GM10248 (cell line): ENCODE results near the gene TMPRSS13.

Experiments
- CTCF ChIA-PET: fragments of 300-600 bp; sonication (Branson Sonifier 250); formaldehyde crosslinking; extraction: SDS; loops from one replicate; lab custom pipeline; 2021; ENCODE audit warnings: antibody characterized with exemption; lab: Yijun Ruan, JAX
- POLR2A ChIA-PET: fragments of 350-650 bp; sonication (Branson Sonifier 250); formaldehyde crosslinking; extraction: SDS; loops from one replicate; lab custom pipeline; 2020; ENCODE audit warnings: antibody characterized with exemption; lab: Yijun Ruan, JAX
- DNase-seq: peaks from one replicate; pipeline ENCODE4 v3.0.0; 2012; ENCODE audit errors: extremely low spot score
- TF ChIP-seq, protein P1 (sequence below): IDR thresholded peaks from 2 replicates; pipeline ENCODE4 v1.5.1; 2012; ENCODE audit warnings: mild to moderate bottlenecking, low read depth; ENCODE audit errors: extremely low read depth, missing control alignments, control extremely low read depth

Gene TMPRSS13

DNA sequence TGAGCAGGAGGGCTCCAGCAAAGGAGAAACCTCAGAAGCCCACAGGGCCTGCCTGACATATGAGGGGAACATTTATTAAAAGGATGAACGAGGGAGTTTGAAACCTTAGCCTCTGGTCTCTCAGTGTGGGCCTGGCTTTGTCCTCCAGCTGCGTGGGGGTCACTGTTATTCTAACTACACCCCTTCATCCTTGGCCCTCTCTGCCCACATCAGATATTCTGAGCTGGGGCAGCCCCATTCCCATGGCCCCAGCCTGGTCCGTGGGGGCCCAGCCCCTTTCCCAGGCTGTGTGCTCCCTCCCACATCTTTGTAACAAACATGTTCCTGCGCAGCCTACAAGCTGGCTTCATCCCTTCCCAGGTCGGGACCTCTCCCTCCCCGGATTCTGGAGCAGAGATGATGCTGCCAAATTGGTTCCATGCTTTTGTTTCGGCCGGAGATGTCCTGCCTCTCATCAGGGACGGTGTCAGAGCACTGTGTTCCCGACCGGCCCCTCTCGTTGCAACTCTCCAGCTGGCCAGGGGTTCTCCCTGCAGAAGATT lies 56.7 kb downstream of the TMPRSS13 start:
- TF ChIP-seq, protein P1, sequence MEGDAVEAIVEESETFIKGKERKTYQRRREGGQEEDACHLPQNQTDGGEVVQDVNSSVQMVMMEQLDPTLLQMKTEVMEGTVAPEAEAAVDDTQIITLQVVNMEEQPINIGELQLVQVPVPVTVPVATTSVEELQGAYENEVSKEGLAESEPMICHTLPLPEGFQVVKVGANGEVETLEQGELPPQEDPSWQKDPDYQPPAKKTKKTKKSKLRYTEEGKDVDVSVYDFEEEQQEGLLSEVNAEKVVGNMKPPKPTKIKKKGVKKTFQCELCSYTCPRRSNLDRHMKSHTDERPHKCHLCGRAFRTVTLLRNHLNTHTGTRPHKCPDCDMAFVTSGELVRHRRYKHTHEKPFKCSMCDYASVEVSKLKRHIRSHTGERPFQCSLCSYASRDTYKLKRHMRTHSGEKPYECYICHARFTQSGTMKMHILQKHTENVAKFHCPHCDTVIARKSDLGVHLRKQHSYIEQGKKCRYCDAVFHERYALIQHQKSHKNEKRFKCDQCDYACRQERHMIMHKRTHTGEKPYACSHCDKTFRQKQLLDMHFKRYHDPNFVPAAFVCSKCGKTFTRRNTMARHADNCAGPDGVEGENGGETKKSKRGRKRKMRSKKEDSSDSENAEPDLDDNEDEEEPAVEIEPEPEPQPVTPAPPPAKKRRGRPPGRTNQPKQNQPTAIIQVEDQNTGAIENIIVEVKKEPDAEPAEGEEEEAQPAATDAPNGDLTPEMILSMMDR, result no peak
- no peak for DNase-seq
- CTCF ChIA-PET, result no interaction called here
- POLR2A ChIA-PET, result no interaction called here

DNA sequence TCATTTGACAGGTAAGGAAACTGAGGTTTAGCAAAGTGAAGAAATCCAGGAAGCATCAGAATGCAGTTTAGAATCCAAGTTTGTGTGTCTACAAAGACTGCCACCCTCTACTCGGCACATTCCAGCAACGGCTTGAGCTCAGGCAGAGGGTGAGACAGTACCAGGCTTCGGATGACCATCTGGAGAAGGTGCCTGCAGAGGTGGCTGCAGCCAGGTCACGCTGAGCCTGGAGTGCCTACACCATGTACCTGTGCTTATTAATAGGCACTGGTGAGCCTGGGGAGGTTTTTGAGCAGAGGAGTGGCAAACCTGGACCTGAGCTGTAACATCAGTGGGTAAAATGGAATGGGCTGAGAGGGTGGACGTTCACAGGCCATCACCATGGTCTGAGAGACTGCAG lies 57.4 kb downstream of the TMPRSS13 start:
- ChIA-PET CTCF (interaction anchor here (1.2 kb wide), 1 partner anchor 64 kb away, joined by 3 read pairs; no protein-coding TSS in a partner anchor), POLR2A (no interaction called here)
- DNase-seq, result no peak
- TF ChIP-seq, protein P1, result no peak

DNA sequence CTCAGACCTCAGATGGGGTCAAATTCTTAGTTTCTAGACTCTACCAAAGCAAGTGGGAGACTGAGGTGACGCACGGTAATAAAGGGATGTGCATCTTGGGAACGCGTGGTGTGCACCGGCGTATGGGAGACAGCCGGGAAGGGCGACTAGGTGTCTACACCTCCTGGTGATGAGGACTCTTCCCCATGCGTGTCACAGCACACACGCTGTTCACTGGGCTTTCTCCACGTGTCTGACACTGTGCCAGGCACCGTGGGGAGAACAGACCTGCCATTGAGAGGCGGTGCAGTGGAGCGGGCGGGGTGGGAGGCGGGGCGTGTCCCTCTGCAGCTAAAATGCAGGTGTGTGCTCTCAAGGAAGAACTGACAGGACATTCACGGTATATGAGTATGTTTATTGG lies 58.0 kb downstream of the TMPRSS13 start:
- ChIA-PET CTCF (interaction anchor here (1.2 kb wide), 1 partner anchor 64 kb away, joined by 3 read pairs; no protein-coding TSS in a partner anchor), POLR2A (no interaction called here)
- no peak for DNase-seq
- TF ChIP-seq, protein P1, result no peak

DNA sequence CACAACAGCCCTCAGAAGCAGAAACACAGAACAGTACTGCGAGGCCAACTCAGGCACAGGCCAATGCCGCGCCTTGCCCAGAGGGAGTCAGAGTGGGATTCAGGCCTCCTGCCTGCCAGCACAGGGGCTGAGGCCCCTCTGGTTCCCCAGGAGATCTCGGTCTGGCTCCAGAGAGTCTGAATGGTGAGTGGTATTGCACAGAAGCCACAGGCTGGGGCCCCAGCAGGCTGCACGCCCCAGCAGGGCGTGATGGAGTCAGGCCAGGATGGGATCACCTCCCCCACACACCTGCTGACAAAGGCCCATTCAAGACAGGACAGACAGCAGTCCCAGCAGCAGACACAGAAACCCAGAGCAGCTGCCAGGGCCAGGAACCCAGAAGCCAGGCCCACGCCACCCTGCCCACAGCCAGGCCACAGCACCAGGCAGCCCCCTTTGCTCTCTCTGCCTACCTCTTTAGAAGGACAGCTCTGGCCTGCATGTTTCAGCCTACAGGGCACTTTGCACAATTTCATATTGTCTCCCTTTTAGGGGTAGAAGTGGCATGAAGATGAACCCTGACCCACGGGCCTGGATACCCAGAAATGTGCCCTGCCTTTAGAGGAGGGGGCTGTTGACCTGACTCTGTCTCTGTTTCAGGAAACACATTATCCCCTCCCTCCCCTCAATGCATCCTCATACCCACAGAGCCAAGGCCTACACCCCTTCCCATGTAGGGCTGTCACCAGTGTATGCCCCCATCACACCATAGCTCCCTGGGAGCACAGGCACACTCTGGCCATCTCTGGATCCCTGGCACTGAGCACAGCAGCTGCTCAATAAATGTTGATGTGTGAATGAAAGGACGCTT lies 58.9 kb downstream of the TMPRSS13 start:
- ChIA-PET CTCF (interaction anchor here (1.2 kb wide), 1 partner anchor 63 kb away, joined by 3 read pairs; no protein-coding TSS in a partner anchor), POLR2A (no interaction called here)
- DNase-seq, result no peak
- TF ChIP-seq, protein P1, result no peak

DNA sequence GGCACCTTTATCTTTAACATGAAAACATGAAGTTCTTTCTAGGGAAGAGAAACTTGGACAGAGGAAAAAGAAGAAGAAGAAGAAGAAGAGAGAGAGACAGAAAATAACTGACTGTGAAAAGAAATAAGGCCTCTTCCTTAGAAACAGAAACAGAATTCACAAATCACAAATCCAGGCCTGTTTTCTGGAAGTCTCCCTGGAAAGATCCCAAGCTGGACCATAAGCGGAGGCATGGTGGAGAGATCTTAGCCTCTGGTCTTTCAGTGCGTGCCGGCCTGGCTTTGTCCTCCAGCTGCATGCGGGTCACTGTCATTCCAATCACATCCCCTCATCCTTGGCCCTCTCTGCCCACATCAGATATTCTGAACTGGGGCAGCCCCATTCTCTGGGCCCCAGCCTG lies 59.6 kb downstream of the TMPRSS13 start:
- DNase-seq, result no peak

DNA sequence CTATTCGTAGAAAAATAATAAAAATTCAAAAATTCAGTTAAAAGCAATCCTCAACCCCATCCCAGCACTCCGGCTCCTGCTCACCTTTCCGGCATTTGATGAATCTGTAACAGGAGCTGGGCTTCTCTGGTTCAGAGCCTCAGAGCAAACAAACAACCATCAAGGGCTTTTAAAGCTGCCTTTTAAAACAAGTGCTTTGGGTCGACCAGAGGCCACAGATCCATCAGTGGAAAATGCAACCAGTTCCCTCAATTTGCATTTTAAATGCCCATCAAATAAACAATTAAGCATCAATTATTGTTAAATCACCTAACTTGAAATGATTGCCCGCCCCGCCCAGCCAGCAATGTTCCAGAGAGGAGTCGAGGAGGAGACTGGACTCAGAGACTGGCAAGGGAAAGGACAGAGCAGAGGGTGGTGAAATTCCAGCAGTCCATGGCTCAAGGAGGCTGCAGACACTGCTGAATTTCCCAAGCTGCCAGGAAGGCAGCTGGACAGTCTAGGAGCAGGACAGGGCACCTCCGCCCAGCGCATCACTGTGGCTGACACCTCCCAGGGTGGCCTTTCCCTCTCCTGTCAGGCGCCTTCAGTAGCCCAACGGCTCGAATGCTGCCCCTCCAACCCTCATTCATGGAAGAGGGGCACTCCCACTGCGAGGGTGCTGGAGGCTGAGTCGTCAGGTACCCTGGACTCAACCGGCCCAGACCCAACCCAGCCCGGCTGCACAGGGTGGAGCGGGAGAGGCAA lies 60.2 kb downstream of the TMPRSS13 start:
- TF ChIP-seq, protein P1, result no peak
- DNase-seq, result no peak
- POLR2A ChIA-PET, result no interaction called here
- CTCF ChIA-PET, result no interaction called here

More for the DNA sequence above, 59.6 kb downstream of the TMPRSS13 start:
- CTCF ChIA-PET, result no interaction called here
- TF ChIP-seq, protein P1, result no peak
- POLR2A ChIA-PET, result no interaction called here
